ENCODE measurements around the gene SLC13A5.
A peak's percentile ranks its signal among the peaks of the same experiment; 100 is the strongest.
"Not testable (repeated sequence)": the region's sequence is repeated elsewhere in the genome, so short reads cannot be mapped to it uniquely, and the experiment has no call there.

Gene SLC13A5

DNA sequence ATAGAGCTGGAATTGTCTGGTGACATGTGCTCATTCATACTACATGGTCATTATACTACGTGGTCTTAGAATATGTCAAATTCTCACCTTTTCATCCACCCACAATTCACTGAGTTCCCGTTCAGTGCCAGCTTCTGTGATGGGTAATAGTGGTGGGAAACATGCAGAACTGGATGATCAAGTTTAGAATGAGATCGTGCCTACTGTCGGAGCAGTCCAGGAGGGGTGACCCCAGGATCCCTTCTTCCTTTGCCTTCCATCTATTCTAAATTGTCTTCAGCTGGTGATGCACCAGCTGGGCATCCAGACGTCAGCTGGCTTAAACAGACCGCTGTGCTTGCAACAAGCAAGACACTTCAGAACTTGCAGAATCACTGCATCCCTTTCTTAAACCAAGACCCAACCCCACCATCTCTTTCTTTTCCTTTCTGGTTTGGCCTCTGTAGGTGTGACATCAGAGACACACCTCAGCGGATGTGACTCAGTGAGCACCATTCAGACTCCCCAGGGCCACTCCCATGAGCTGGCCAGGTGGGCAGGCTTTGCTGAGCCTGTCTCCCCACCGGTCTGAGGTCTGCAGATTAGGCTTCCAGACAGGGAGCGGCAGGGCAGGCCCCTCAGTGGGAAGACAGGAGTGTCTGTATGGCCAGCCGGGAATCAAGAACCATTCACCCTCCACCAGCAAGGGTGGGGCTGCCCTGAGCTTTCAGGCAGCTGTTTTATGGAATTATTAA, 43.5 kb downstream of the SLC13A5 start:
- TF ChIP-seq, protein P1, sequence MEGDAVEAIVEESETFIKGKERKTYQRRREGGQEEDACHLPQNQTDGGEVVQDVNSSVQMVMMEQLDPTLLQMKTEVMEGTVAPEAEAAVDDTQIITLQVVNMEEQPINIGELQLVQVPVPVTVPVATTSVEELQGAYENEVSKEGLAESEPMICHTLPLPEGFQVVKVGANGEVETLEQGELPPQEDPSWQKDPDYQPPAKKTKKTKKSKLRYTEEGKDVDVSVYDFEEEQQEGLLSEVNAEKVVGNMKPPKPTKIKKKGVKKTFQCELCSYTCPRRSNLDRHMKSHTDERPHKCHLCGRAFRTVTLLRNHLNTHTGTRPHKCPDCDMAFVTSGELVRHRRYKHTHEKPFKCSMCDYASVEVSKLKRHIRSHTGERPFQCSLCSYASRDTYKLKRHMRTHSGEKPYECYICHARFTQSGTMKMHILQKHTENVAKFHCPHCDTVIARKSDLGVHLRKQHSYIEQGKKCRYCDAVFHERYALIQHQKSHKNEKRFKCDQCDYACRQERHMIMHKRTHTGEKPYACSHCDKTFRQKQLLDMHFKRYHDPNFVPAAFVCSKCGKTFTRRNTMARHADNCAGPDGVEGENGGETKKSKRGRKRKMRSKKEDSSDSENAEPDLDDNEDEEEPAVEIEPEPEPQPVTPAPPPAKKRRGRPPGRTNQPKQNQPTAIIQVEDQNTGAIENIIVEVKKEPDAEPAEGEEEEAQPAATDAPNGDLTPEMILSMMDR (IDR thresholded peaks at IDR 0.05; ENCODE audit: low read depth, low read length): no peak

DNA sequence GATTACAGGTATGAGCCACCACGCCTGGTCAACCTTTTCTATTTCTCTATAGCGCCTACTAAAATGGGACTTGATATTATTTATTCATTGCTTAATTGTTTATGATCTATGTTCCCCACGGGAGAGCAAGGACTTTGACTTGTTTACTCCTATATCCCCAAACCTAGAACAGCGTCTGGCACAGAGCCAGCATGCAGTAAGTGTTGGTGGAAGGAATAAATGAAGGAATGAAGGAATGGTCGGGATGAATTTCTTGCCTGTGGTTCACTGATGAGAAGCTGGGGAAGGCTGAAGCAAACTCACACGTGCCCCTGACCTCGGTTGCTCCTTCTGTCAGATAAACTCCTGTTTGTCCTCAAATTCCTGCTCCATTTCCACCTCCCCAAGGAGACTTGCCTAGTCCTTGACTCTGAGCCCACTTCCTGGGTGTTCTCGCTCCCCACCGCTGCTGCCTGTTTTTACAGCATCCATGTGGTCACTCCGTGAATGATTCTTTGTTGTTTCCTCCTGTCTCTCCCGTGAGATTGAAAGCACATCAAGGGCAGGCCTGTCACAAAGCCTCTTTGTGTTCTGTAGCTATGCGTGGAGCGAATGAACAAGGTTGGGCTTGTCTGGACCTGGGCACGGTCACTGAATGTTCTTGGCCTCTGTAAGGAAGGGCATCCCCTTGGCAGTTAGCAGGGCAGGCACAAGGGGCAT, 44.3 kb downstream of the SLC13A5 start:
- H3K4me3 ChIP-seq (ENCODE audit: low read depth, low read length): no peak overlapping the region
- TF ChIP-seq, protein P1 (IDR thresholded peaks at IDR 0.05; ENCODE audit: low read depth, low read length): no peak

More for the DNA sequence above, 43.5 kb downstream of the SLC13A5 start:
- H3K4me3 ChIP-seq (ENCODE audit: low read depth, low read length): no peak overlapping the region

DNA sequence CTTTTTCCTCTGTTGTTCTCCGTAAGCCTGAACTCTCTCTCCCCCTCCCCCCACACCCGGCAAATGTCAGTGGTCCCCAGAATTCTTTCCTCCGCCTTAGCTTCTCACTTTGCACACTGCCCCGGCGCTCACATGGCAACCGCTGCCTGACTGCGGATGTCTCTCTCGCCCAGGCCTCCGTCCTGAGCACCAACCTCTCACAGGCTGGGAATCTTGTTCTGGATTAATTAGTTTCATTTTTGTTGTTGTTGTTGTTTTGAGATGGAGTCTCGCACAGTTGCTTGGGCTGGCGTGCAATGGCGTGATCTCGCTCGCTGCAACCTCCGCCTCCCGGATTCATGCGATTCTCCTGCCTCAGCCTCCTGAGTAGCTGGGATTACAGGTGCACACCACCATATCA, 45.0 kb downstream of the SLC13A5 start:
- no peak overlapping the region for H3K4me3 ChIP-seq (ENCODE audit: low read depth, low read length)
- TF ChIP-seq, protein P1 (IDR thresholded peaks at IDR 0.05; ENCODE audit: low read depth, low read length): no peak

DNA sequence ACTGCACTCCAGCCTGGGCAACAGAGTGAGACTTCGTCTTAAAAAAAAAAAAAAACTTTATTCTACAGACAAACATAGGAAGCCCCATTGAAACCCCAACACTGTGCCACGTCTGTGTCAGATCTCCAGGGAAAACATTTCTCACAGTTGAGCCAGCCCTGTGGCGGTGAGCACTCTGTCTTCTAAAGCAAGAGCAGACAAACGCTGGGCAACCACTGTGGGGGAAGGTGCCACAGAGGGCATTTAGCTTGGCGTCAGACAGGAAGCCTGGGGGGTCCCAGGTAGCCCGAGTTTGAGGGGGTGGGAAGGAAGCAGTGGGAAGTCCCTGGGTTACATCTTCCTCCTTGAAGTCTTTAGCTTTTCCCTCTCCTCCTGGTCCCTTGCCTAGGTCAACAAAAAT, 45.7 kb downstream of the SLC13A5 start:
- TF ChIP-seq, protein P1 (IDR thresholded peaks at IDR 0.05; ENCODE audit: low read depth, low read length): no peak
- H3K4me3 ChIP-seq (ENCODE audit: low read depth, low read length): no peak overlapping the region

DNA sequence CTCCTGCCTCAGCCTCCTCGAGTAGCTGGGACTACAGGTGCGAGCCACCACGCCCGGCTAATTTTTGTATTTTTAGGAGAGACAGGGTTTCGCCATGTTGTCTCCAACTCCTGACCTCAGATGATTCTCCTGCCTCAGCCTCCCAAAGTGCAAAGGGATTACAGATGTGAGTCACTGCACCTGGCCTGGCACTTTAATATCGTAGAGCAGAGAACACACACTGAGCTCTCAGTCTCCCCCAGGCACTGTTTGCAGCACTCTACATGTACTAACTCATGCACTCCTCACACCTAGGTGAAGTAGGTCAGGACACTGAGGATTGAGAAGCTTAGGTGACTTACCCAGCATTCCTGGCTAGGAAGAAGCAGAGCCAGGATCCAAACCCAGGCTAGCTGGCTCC, 46.6 kb downstream of the SLC13A5 start:
- H3K4me3 ChIP-seq (ENCODE audit: low read depth, low read length): no peak overlapping the region
- TF ChIP-seq, protein P1 (IDR thresholded peaks at IDR 0.05; ENCODE audit: low read depth, low read length): no peak

DNA sequence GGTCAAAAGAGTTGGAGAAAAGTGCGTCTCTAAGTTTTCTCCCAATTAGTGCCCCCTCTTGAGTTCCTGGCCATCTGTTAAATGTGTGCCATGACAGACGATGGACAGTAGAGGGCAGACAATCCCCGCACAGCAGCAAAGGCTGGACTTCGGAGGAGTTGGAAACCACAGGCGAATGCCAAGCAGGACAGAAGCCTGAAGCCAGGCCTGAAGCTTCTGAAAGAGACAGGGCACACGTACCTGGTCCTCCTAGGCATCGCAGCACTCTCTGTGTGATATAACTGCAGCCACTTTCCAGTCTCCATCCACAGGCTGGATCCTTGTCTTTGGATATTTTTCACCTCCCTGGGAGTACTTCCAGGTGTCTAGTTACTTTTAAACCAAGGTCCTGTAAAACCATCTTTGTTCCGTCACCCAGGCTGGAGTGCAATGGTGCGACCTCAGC, 47.1 kb downstream of the SLC13A5 start:
- TF ChIP-seq, protein P1 (IDR thresholded peaks at IDR 0.05; ENCODE audit: low read depth, low read length): peak; percentile 97
- H3K4me3 ChIP-seq (ENCODE audit: low read depth, low read length): no peak overlapping the region

DNA sequence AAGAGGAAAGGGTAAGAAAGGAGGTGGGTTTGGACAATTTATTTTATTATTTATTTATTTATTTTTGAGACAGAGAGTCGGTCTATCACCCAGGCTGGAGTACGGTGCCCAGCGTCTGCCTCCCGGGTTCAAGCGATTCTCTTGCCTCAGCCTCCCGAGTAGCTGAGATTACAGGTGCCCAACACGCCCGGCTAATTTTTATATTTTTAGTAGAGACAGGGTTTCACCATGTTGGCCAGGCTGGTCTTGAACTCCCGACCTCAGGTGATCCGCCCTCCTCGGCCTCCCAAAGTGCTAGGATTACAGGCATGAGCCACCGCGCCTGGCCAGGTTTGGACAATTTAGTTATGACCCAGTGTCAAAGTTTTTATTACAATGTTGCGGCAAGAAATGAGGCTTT, 50.0 kb downstream of the SLC13A5 start:
- not testable (repeated sequence) for H3K4me3 ChIP-seq (ENCODE audit: low read depth, low read length)
